ENCODE results near the gene ATP4A. TPM values are rescaled to one million over a fixed set of nuclear protein-coding genes. Genes with fewer than 3 reads are reported as not detected.

The ATP4A gene
- total and polyA plus RNA-seq, 8 donors = 0.28 to 10.8 (median 2.5) TPM

GRCh38 chr19:35555301-35556005, 8.0 kb downstream of the ATP4A start:
- no peak for ATAC-seq
- H3K9me3 ChIP-seq = no peaks in the 10 kb centered on the region
- 75 to 78% methylated on average over 30 of the region's 30 CpGs for WGBS, 2 donors
- no peak overlapping the region for H3K27ac ChIP-seq
- peak in 1 of 6 donors; percentile 47 for DNase-seq
- no peaks in the 10 kb centered on the region for H3K36me3 ChIP-seq
- no peak for FAIRE-seq
- peaks cover 0 to 6% (median 0%) of the 10 kb centered on the region in 3 donors for H3K4me1 ChIP-seq
- no peak for TF ChIP-seq CTCF (IDR thresholded peaks at IDR 0.05)
- no peak overlapping the region for H3K4me3 ChIP-seq
- no peaks in the 10 kb centered on the region for H3K27me3 ChIP-seq
- intact Hi-C loops (cut with DNase I) = no loop called here

- no peak for TF ChIP-seq CTCF (IDR thresholded peaks at IDR 0.05)
- Histone ChIP-seq H3K27me3 (no peaks in the 10 kb centered on the region), H3K36me3 (no peaks in the 10 kb centered on the region), H3K27ac (no peak overlapping the region), H3K4me3 (no peak overlapping the region), H3K4me1 (peaks cover 0 to 9% (median 0%) of the 10 kb centered on the region in 3 donors), H3K9me3 (no peaks in the 10 kb centered on the region)
- 69 to 71% methylated on average over 5 of the region's 5 CpGs for WGBS, 2 donors
- FAIRE-seq (no peak), ATAC-seq (no peak), DNase-seq (no peak)
- intact Hi-C loops (cut with DNase I) = no loop called here
Observed at GRCh38 chr19:35554076-35554475, 9.4 kb downstream of the ATP4A start.

- H3K4me3 ChIP-seq = no peak overlapping the region
- H3K27ac ChIP-seq = no peak overlapping the region
- intact Hi-C loops (cut with DNase I) = no loop called here
- DNase-seq = no peak
- H3K27me3 ChIP-seq = no peaks in the 10 kb centered on the region
- no peaks in the 10 kb centered on the region for H3K9me3 ChIP-seq
- no peak for FAIRE-seq
- TF ChIP-seq CTCF (IDR thresholded peaks at IDR 0.05) = no peak
- ATAC-seq = no peak
- H3K4me1 ChIP-seq = peaks cover 0 to 8% (median 0%) of the 10 kb centered on the region in 3 donors
- H3K36me3 ChIP-seq = no peaks in the 10 kb centered on the region
- 70% methylated on average over 10 to 14 of the region's 14 CpGs for WGBS, 2 donors
Observed at GRCh38 chr19:35553385-35554000, 10.0 kb downstream of the ATP4A start.

- DNase-seq (no peak), FAIRE-seq (no peak), ATAC-seq (no peak)
- H3K27ac ChIP-seq = no peak overlapping the region
- TF ChIP-seq CTCF (IDR thresholded peaks at IDR 0.05) = no peak
- H3K36me3 ChIP-seq = no peaks in the 10 kb centered on the region
- intact Hi-C loops (cut with DNase I) = no loop called here
- H3K4me1 ChIP-seq = peaks cover 0 to 3% (median 0%) of the 10 kb centered on the region in 3 donors
- no peaks in the 10 kb centered on the region for H3K9me3 ChIP-seq
- H3K27me3 ChIP-seq = no peaks in the 10 kb centered on the region
- H3K4me3 ChIP-seq = no peak overlapping the region
- WGBS, 2 donors = 72 to 75% methylated on average over 13 of the region's 13 CpGs
Observed at GRCh38 chr19:35552534-35553384, 10.7 kb downstream of the ATP4A start.
